NT2/D1 (cell line): Measurements from ENCODE around the gene HTT.

Experiments used
- DNase-seq: peaks from one replicate; pipeline ENCODE4 v3.0.0-alpha.2; 2011; ENCODE audit warnings: low read depth, low spot score
- H3K27me3 ChIP-seq: 2 replicates; pipeline ENCODE4 v1.6.0; 2011; ENCODE audit warnings: mild to moderate bottlenecking; ENCODE audit not compliant: insufficient read length, insufficient read depth
- H3K36me3 ChIP-seq: 2 replicates; pipeline ENCODE4 v1.6.1; 2011; ENCODE audit warnings: mild to moderate bottlenecking, low read length, mixed read lengths; ENCODE audit not compliant: insufficient read depth, insufficient read length
- H3K4me1 ChIP-seq: 2 replicates; pipeline ENCODE4 v1.5.1; 2011; ENCODE audit not compliant: insufficient read depth, insufficient read length
- H3K4me3 ChIP-seq: 2 replicates; pipeline ENCODE4 v1.5.1; 2011; ENCODE audit warnings: low read depth; ENCODE audit not compliant: insufficient read length
- H3K9ac ChIP-seq: 2 replicates; pipeline ENCODE4 v1.6.0; 2011; ENCODE audit warnings: low read depth; ENCODE audit not compliant: insufficient read length
- H3K9me3 ChIP-seq: 2 replicates; pipeline ENCODE4 v1.5.1; 2011; ENCODE audit warnings: mild to moderate bottlenecking, low read length; ENCODE audit not compliant: insufficient read depth
- SUZ12 ChIP-seq: IDR thresholded peaks from 2 replicates; pipeline ENCODE4 v1.6.1; 2011; ENCODE audit not compliant: insufficient read length, insufficient read depth; ENCODE audit errors: extremely low read depth
- YY1 ChIP-seq: IDR thresholded peaks from 2 replicates; pipeline ENCODE4 v1.6.1; 2011; ENCODE audit not compliant: insufficient read length, insufficient read depth
- ZNF274 ChIP-seq: IDR thresholded peaks from 2 replicates; pipeline ENCODE4 v1.6.1; 2011; ENCODE audit warnings: mild to moderate bottlenecking, low read depth, low read length

The HTT gene

GRCh38 chr4:3217266-3217665 is 142.8 kb downstream of the HTT start:
- H3K27me3 ChIP-seq = no peaks in the 10 kb centered on the region
- H3K9ac ChIP-seq = no peak overlapping the region
- no peaks in the 10 kb centered on the region for H3K9me3 ChIP-seq
- TF ChIP-seq SUZ12 (no peak), YY1 (no peak), ZNF274 (no peak)
- peaks cover 94% of the 10 kb centered on the region for H3K36me3 ChIP-seq
- DNase-seq = no peak
- no peak overlapping the region for H3K4me3 ChIP-seq
- no peaks in the 10 kb centered on the region for H3K4me1 ChIP-seq

- Histone ChIP-seq H3K4me1 (no peaks in the 10 kb centered on the region), H3K36me3 (peaks cover 94% of the 10 kb centered on the region), H3K27me3 (no peaks in the 10 kb centered on the region), H3K9me3 (no peaks in the 10 kb centered on the region), H3K9ac (no peak overlapping the region), H3K4me3 (no peak overlapping the region)
- no peak for TF ChIP-seq ZNF274
- TF ChIP-seq YY1 = no peak
- no peak for TF ChIP-seq SUZ12
- no peak for DNase-seq
Measured at GRCh38 chr4:3217771-3218170, 143.3 kb downstream of the HTT start.

- H3K4me1 ChIP-seq = no peaks in the 10 kb centered on the region
- no peaks in the 10 kb centered on the region for H3K9me3 ChIP-seq
- H3K4me3 ChIP-seq = no peak overlapping the region
- no peak for DNase-seq
- H3K9ac ChIP-seq = no peak overlapping the region
- TF ChIP-seq SUZ12 = no peak
- no peak for TF ChIP-seq ZNF274
- no peak for TF ChIP-seq YY1
- no peaks in the 10 kb centered on the region for H3K27me3 ChIP-seq
- H3K36me3 ChIP-seq = peaks cover 93% of the 10 kb centered on the region
Measured at GRCh38 chr4:3218824-3219760, 144.6 kb downstream of the HTT start.

- H3K9ac ChIP-seq = no peak overlapping the region
- H3K9me3 ChIP-seq = no peaks in the 10 kb centered on the region
- H3K4me3 ChIP-seq = no peak overlapping the region
- H3K4me1 ChIP-seq = no peaks in the 10 kb centered on the region
- H3K36me3 ChIP-seq = peaks cover 93% of the 10 kb centered on the region
- TF ChIP-seq SUZ12 (no peak), ZNF274 (no peak), YY1 (no peak)
- no peak for DNase-seq
- no peaks in the 10 kb centered on the region for H3K27me3 ChIP-seq
Measured at GRCh38 chr4:3219761-3220475, 145.4 kb downstream of the HTT start.

GRCh38 chr4:3220476-3221183 is 146.1 kb downstream of the HTT start:
- no peaks in the 10 kb centered on the region for H3K9me3 ChIP-seq
- H3K4me1 ChIP-seq = no peaks in the 10 kb centered on the region
- DNase-seq = no peak
- H3K36me3 ChIP-seq = peaks cover 93% of the 10 kb centered on the region
- H3K4me3 ChIP-seq = no peak overlapping the region
- TF ChIP-seq ZNF274 (no peak), YY1 (no peak), SUZ12 (no peak)
- no peak overlapping the region for H3K9ac ChIP-seq
- H3K27me3 ChIP-seq = no peaks in the 10 kb centered on the region

GRCh38 chr4:3221184-3221494 is 146.7 kb downstream of the HTT start:
- H3K9me3 ChIP-seq = no peaks in the 10 kb centered on the region
- H3K9ac ChIP-seq = no peak overlapping the region
- H3K27me3 ChIP-seq = no peaks in the 10 kb centered on the region
- peaks cover 1% of the 10 kb centered on the region for H3K4me1 ChIP-seq
- TF ChIP-seq SUZ12 (no peak), YY1 (no peak), ZNF274 (no peak)
- no peak for DNase-seq
- H3K4me3 ChIP-seq = no peak overlapping the region
- peaks cover 93% of the 10 kb centered on the region for H3K36me3 ChIP-seq

- no peaks in the 10 kb centered on the region for H3K9me3 ChIP-seq
- H3K27me3 ChIP-seq = no peaks in the 10 kb centered on the region
- H3K4me3 ChIP-seq = no peak overlapping the region
- H3K4me1 ChIP-seq = peaks cover 2% of the 10 kb centered on the region
- peaks cover 95% of the 10 kb centered on the region for H3K36me3 ChIP-seq
- TF ChIP-seq SUZ12 (no peak), YY1 (no peak), ZNF274 (no peak)
- H3K9ac ChIP-seq = no peak overlapping the region
- no peak for DNase-seq
Measured at GRCh38 chr4:3221996-3222395, 147.5 kb downstream of the HTT start.
